Measurements from ENCODE around the gene MRNIP. TPM values are rescaled to one million over a fixed set of nuclear protein-coding genes. Genes with fewer than 3 reads are reported as not detected.
"Not testable (repeated sequence)": the region's sequence is repeated elsewhere in the genome, so short reads cannot be mapped to it uniquely, and the experiment has no call there.

MRNIP gene
- total RNA-seq, 1 donor: 13.2 TPM

GRCh38 chr5:179840766-179841165, 17.9 kb downstream of the MRNIP start:
- Histone ChIP-seq H3K27me3 (ENCODE audit: insufficient read depth, low read length) (no peaks in the 10 kb centered on the region), H3K4me1 (ENCODE audit: insufficient read depth, low read length) (peaks cover 11% of the 10 kb centered on the region), H3K9me3 (ENCODE audit: low read depth, low read length) (no peaks in the 10 kb centered on the region), H3K4me3 (ENCODE audit: low read length) (no peak overlapping the region)

GRCh38 chr5:179840321-179840720, 18.3 kb downstream of the MRNIP start:
- Histone ChIP-seq H3K9me3 (ENCODE audit: low read depth, low read length) (no peaks in the 10 kb centered on the region), H3K4me3 (ENCODE audit: low read length) (no peak overlapping the region), H3K27me3 (ENCODE audit: insufficient read depth, low read length) (no peaks in the 10 kb centered on the region), H3K4me1 (ENCODE audit: insufficient read depth, low read length) (peaks cover 11% of the 10 kb centered on the region)

GRCh38 chr5:179839328-179840256, 19.0 kb downstream of the MRNIP start:
- Histone ChIP-seq H3K4me3 (ENCODE audit: low read length) (no peak overlapping the region), H3K9me3 (ENCODE audit: low read depth, low read length) (no peaks in the 10 kb centered on the region), H3K4me1 (ENCODE audit: insufficient read depth, low read length) (peaks cover 11% of the 10 kb centered on the region)

GRCh38 chr5:179837076-179838011, 21.3 kb downstream of the MRNIP start:
- H3K27me3 ChIP-seq (ENCODE audit: insufficient read depth, low read length): no peaks in the 10 kb centered on the region
- H3K4me3 ChIP-seq (ENCODE audit: low read length): no peak overlapping the region
- no peaks in the 10 kb centered on the region for H3K9me3 ChIP-seq (ENCODE audit: low read depth, low read length)
- H3K4me1 ChIP-seq (ENCODE audit: insufficient read depth, low read length): peaks cover 11% of the 10 kb centered on the region

More at GRCh38 chr5:179839328-179840256, 19.0 kb downstream of the MRNIP start:
- H3K27me3 ChIP-seq (ENCODE audit: insufficient read depth, low read length): no peaks in the 10 kb centered on the region

GRCh38 chr5:179836225-179837019, 22.2 kb downstream of the MRNIP start:
- no peaks in the 10 kb centered on the region for H3K9me3 ChIP-seq (ENCODE audit: low read depth, low read length)
- no peaks in the 10 kb centered on the region for H3K27me3 ChIP-seq (ENCODE audit: insufficient read depth, low read length)
- no peak overlapping the region for H3K4me3 ChIP-seq (ENCODE audit: low read length)
- H3K4me1 ChIP-seq (ENCODE audit: insufficient read depth, low read length): peaks cover 11% of the 10 kb centered on the region

- H3K9me3 ChIP-seq (ENCODE audit: low read depth, low read length); H3K27me3 ChIP-seq (ENCODE audit: insufficient read depth, low read length); H3K4me3 ChIP-seq (ENCODE audit: low read length): not testable (repeated sequence)
- H3K4me1 ChIP-seq (ENCODE audit: insufficient read depth, low read length): peaks cover 11% of the 10 kb centered on the region
Observed at GRCh38 chr5:179834871-179835270, 23.7 kb downstream of the MRNIP start.

GRCh38 chr5:179834120-179834519, 24.5 kb downstream of the MRNIP start:
- no peak overlapping the region for H3K4me3 ChIP-seq (ENCODE audit: low read length)
- H3K4me1 ChIP-seq (ENCODE audit: insufficient read depth, low read length): peaks cover 11% of the 10 kb centered on the region
- no peaks in the 10 kb centered on the region for H3K27me3 ChIP-seq (ENCODE audit: insufficient read depth, low read length)
- no peaks in the 10 kb centered on the region for H3K9me3 ChIP-seq (ENCODE audit: low read depth, low read length)

- Histone ChIP-seq H3K4me3 (ENCODE audit: low read length) (no peak overlapping the region), H3K27me3 (ENCODE audit: insufficient read depth, low read length) (no peaks in the 10 kb centered on the region), H3K4me1 (ENCODE audit: insufficient read depth, low read length) (peaks cover 11% of the 10 kb centered on the region), H3K9me3 (ENCODE audit: low read depth, low read length) (no peaks in the 10 kb centered on the region)
Observed at GRCh38 chr5:179833709-179834070, 24.9 kb downstream of the MRNIP start.

- Histone ChIP-seq H3K4me1 (ENCODE audit: insufficient read depth, low read length) (peaks cover 12% of the 10 kb centered on the region), H3K4me3 (ENCODE audit: low read length) (no peak overlapping the region), H3K9me3 (ENCODE audit: low read depth, low read length) (no peaks in the 10 kb centered on the region), H3K27me3 (ENCODE audit: insufficient read depth, low read length) (no peaks in the 10 kb centered on the region)
Observed at GRCh38 chr5:179833056-179833708, 25.4 kb downstream of the MRNIP start.

GRCh38 chr5:179832039-179832745, 26.4 kb downstream of the MRNIP start:
- Histone ChIP-seq H3K27me3 (ENCODE audit: insufficient read depth, low read length) (no peaks in the 10 kb centered on the region), H3K4me3 (ENCODE audit: low read length) (no peak overlapping the region), H3K4me1 (ENCODE audit: insufficient read depth, low read length) (peaks cover 17% of the 10 kb centered on the region), H3K9me3 (ENCODE audit: low read depth, low read length) (no peaks in the 10 kb centered on the region)

GRCh38 chr5:179830818-179831468, 27.7 kb downstream of the MRNIP start:
- Histone ChIP-seq H3K4me1 (ENCODE audit: insufficient read depth, low read length) (peaks cover 13% of the 10 kb centered on the region), H3K9me3 (ENCODE audit: low read depth, low read length) (no peaks in the 10 kb centered on the region), H3K27me3 (ENCODE audit: insufficient read depth, low read length) (no peaks in the 10 kb centered on the region), H3K4me3 (ENCODE audit: low read length) (no peak overlapping the region)

- no peaks in the 10 kb centered on the region for H3K27me3 ChIP-seq (ENCODE audit: insufficient read depth, low read length)
- no peaks in the 10 kb centered on the region for H3K9me3 ChIP-seq (ENCODE audit: low read depth, low read length)
- peaks cover 13% of the 10 kb centered on the region for H3K4me1 ChIP-seq (ENCODE audit: insufficient read depth, low read length)
- no peak overlapping the region for H3K4me3 ChIP-seq (ENCODE audit: low read length)
Observed at GRCh38 chr5:179829732-179830435, 28.7 kb downstream of the MRNIP start.
